Measurements from ENCODE around the gene SKI.

Gene SKI

DNA sequence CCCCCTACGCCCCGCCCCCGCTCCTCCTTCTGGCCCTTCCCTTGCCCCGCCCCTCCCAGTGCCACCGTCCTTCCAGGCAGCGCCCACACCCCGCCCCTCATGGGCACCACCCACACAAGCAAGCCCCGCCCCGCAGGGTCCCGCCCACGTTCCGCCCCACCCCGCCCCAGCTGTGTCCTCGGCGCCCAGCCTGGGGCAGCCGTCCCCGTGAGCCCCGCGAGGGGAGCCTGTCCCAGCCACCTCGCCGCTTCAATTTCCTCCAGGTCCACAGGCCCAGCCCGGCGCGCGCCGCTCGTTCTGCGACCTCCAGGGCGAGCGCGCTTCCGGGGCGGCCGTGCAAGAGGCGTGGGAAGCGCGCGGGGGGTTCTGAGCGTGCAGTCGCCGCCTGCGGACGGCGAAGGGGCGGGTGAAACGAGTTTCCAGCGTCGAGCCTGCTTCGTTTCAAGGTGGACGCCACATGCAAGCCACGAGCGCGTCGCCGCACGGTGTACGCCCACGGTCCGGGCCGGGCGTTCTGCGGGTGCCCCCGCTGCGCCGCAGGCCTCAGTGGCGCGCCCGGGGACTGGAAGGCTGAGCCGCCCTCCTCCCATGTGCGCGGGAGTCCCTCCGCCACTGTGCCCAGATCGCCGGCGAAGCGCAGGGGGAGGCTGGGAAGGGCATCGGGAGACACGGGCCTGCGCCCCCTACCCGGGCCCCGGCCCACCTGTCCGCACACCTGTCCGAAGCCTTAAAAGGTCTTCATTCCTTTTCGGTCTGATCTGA, 22.7 kb upstream of the SKI start:
- no peak for TF ChIP-seq CTCF (IDR thresholded peaks at IDR 0.05; ENCODE audit: low read depth, low read length, missing control alignments)
- peak; percentile 60 for DNase-seq (ENCODE audit: low read depth)
- H3K4me3 ChIP-seq (ENCODE audit: low read depth, low read length) = peak overlapping the region; percentile 55

DNA sequence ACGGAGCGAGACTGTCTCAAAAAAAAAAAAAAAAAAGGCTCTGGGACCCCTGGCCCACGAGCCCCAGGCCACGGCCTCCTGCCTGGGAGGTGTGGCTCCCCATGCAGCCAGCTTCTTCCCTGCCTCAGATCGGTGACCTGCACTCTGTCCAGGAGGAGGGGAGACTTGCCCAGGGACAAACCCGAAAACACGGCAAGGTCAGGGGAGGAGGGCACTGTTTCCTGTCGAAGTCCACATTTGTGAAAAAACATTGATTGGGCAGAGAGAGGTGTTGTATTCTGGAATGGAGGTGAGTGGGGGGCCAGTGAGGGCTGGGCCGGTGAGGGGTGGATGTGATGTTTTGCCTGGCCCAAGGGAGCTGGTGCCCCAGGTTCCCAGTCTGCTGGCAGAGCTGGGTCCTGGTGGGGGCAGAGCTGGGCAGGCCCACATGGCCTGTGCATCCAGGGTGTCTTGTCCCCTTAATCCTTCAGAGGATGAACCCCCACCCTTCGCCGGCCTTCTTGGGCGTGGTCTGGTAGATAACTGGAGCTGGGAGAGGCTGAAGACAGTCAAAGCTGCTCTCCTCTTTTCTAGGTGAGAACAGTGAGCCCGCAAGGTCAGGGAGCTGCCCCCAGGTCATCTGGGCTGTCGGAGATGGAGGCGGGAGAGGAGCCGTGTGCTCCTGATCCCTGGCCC, 21.2 kb upstream of the SKI start:
- no peak for DNase-seq (ENCODE audit: low read depth)
- no peak overlapping the region for H3K4me3 ChIP-seq (ENCODE audit: low read depth, low read length)
- TF ChIP-seq CTCF (IDR thresholded peaks at IDR 0.05; ENCODE audit: low read depth, low read length, missing control alignments) = no peak

DNA sequence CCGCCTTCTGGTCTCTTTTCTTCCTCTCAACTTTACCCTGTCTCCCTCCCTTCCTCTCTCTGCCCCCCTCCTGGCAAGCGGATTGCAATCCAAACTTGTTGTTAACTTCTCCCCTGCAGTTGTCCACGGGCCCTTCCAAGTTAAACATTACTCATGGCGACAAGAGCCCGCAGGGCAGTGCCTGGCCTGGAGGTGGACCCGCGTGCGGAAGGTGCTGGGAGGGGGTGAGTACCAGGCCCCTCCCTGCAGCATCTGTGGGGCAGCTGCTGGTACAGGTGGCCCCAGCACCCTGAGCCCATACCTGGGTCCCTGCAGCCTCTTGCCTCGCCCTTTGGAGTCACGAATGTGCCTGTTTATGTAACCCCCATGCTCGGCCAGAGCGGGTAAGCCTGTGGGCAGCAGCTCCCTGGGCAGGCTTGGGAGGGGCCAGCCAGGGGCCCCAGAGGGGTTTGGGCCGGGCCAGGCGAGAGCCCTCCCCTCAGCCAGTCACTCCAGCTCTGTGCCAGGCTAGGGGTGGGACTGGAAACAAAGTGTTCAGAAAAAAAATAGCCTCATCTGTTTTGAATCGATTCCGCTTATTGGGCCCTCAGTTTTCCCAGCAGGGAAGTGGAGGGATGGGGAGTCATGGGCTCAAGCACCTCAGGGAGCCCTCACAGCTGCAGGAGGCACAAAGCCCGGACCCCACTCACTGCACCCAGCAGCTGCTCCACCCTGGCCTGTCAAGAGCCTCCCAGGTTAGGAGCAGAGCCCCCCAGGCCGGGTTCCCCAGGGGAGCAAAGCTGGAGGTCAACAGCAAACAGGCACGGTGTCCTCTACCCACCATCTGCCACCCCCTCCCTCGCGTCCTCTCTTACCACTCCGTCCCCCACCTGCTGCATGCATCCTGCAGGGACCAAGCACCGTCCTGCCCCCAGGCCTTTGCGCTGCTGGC, 19.5 kb upstream of the SKI start:
- H3K4me3 ChIP-seq (ENCODE audit: low read depth, low read length) = no peak overlapping the region
- no peak for TF ChIP-seq CTCF (IDR thresholded peaks at IDR 0.05; ENCODE audit: low read depth, low read length, missing control alignments)
- DNase-seq (ENCODE audit: low read depth) = no peak

DNA sequence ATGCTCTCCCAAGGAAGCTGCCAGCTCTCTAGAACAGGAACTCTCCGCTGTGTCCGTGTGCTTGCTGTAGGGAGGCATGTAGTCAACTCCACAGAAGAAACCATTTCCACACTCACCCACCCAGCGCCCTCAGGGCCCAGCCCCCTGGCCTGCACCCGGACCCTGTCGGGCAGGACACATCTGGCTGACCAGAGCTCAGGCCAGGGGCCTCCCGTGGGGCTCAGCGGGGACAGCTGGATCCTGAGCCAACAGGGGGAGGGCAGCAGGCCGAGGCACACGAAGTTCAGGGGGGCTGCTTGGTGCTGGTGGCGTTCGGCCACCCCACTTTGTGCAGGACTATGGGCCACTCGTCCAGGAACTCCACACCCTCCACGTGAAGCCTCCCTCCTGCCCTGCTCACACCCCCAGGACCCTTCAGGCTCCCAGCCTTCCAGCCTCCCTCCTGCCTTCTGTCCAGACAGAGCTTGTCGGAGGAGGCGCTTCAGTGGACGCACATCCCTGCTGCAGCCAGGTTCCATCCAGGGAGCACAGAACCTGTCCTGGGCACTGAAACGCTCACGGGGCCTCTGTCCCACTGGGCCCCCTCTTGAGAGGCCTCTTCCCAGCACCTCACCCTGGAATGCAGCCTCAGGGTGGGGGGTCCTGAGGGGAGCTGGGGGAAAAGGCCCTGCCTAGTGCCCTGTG, 18.6 kb upstream of the SKI start:
- DNase-seq (ENCODE audit: low read depth) = no peak
- no peak for TF ChIP-seq CTCF (IDR thresholded peaks at IDR 0.05; ENCODE audit: low read depth, low read length, missing control alignments)
- H3K4me3 ChIP-seq (ENCODE audit: low read depth, low read length) = no peak overlapping the region

DNA sequence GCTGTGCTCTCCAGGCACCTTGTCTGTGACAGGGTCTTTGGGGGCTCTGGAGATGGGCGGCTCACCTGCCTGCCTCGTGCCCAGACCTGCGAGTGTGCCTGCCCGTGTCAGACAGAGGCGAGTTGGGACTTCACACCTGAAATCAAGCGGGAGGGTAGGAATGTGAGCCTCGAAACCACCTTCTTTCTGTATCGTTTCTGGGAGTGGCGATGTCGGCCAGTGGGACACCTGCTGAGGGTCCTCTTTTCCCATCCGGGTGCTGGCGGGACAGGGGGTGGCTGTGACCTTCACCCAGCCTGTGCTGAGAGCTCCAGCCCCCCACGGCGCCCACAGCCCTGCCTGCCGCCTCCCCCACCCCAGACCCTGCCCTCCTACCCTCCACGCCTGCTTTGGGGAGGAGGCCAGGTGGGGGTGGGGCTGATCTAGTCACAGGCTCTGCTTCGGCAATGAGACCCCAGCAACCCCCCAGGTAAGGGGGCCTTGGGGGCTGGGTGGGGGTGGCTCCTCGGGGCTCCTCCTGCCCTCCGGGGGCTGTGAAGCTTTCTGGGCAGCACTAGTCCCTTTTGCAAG, 17.9 kb upstream of the SKI start:
- DNase-seq (ENCODE audit: low read depth) = no peak
- no peak for TF ChIP-seq CTCF (IDR thresholded peaks at IDR 0.05; ENCODE audit: low read depth, low read length, missing control alignments)
- no peak overlapping the region for H3K4me3 ChIP-seq (ENCODE audit: low read depth, low read length)

DNA sequence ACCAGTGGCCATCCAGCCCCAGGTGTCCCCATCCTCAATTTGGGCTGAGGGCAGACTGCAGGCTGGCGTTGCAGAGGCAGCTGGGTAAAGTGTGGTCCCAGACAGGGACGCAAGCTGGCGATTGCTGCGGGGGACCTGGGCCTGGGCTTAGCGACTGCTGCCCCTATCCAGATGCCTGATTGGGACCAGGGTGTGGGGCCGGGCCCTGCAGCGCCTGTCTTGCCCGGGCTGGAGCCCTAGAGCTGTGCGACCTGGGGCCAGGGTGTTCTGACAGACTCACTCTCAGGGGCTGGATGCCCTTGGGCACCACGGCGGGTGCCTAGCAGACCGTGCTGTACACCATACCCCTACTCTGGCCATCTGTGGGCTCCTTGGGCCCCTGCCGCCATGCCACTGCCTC, 17.3 kb upstream of the SKI start:
- TF ChIP-seq CTCF (IDR thresholded peaks at IDR 0.05; ENCODE audit: low read depth, low read length, missing control alignments) = no peak
- DNase-seq (ENCODE audit: low read depth) = no peak

More for the DNA sequence above, 17.3 kb upstream of the SKI start:
- no peak overlapping the region for H3K4me3 ChIP-seq (ENCODE audit: low read depth, low read length)
